SK-N-SH (cell line): Measurements from ENCODE around the gene ATXN7. TPM values are rescaled to one million over a fixed set of nuclear protein-coding genes. Genes with fewer than 3 reads are reported as not detected.

Experiments
- CTCF ChIA-PET: fragments of 300-600, 350-600 bp; formaldehyde crosslinking; extraction: SDS; loops from one replicate; lab custom pipeline; 2021; lab: Yijun Ruan, JAX
- POLR2A ChIA-PET: fragments of 350-600 bp; sonication (Branson Sonifier 250); formaldehyde crosslinking; extraction: SDS; loops from one replicate; lab custom pipeline; 2020; ENCODE audit warnings: antibody characterized with exemption, inconsistent platforms; lab: Yijun Ruan, JAX
- DNase-seq: peaks from one replicate; pipeline ENCODE4 v3.0.0; 2012
- H2AFZ ChIP-seq: fragments of 200-600 bp; sonication (generic); 2 replicates; pipeline ENCODE4 v1.8.1; 2016; ENCODE audit warnings: antibody characterized with exemption, mild to moderate bottlenecking, low read depth
- H3F3A ChIP-seq: fragments of 200-600 bp; sonication (generic); replicated peaks from 2 replicates; pipeline ENCODE3; 2016; ENCODE audit warnings: antibody characterized with exemption, mild to moderate bottlenecking; ENCODE audit not compliant: insufficient read depth
- H3K27ac ChIP-seq, 2 experiments: fragments of 200-500 bp in 1 of 2; fragments of 200-600 bp in 1 of 2; sonication (Bioruptor generic) in 1 of 2; sonication (generic), shearing (Covaris generic) in 1 of 2; 2 replicates each; pipeline versions ENCODE4 v1.5.1 to v1.6.1; 2014 to 2016; ENCODE audit warnings: low read depth in 2 of 2, inconsistent platforms in 1 of 2, low read length in 1 of 2, mild to moderate bottlenecking in 1 of 2, mixed read lengths in 1 of 2
- H3K27me3 ChIP-seq: fragments of 200-600 bp; sonication (generic), shearing (Covaris generic); 2 replicates; pipeline ENCODE4 v1.6.1; 2016; ENCODE audit warnings: mixed run types; ENCODE audit not compliant: insufficient read depth
- H3K36me3 ChIP-seq, 2 experiments: fragments of 200-500 bp in 1 of 2; fragments of 200-600 bp in 1 of 2; sonication (Bioruptor generic) in 1 of 2; sonication (generic) in 1 of 2; replicated peaks in 1 of 2; 2 replicates each; pipeline versions ENCODE3 to v1.5.1; 2014 to 2016; ENCODE audit warnings: low read length in 1 of 2, mild to moderate bottlenecking in 1 of 2; ENCODE audit not compliant: insufficient read depth in 2 of 2, control insufficient read depth in 1 of 2
- H3K4me1 ChIP-seq, 2 experiments: fragments of 200-500 bp in 1 of 2; fragments of 200-600 bp in 1 of 2; sonication (Bioruptor generic) in 1 of 2; sonication (generic), shearing (Covaris generic) in 1 of 2; 2 replicates each; pipeline versions ENCODE4 v1.5.1 to v1.6.1; 2014 to 2016; ENCODE audit warnings: low read depth in 1 of 2, low read length in 1 of 2, mixed run types in 1 of 2; ENCODE audit not compliant: insufficient read depth in 2 of 2, control insufficient read depth in 1 of 2
- H3K4me2 ChIP-seq: fragments of 200-600 bp; sonication (generic), shearing (Covaris generic); 2 replicates; pipeline ENCODE4 v1.6.1; 2017; ENCODE audit warnings: mixed run types
- H3K4me3 ChIP-seq, 2 experiments: fragments of 200-500 bp in 1 of 2; fragments of 200-600 bp in 1 of 2; sonication (Bioruptor generic) in 1 of 2; sonication (generic), shearing (Covaris generic) in 1 of 2; 2 replicates each; pipeline versions ENCODE4 v1.5.1 to v1.8.1; 2014 to 2016; ENCODE audit warnings: low read depth in 2 of 2, inconsistent platforms in 1 of 2, low read length in 1 of 2, mild to moderate bottlenecking in 1 of 2, mixed read lengths in 1 of 2, moderate library complexity in 1 of 2
- H3K79me2 ChIP-seq: fragments of 200-600 bp; sonication (generic); 2 replicates; pipeline ENCODE4 v1.8.1; 2017; ENCODE audit warnings: mild to moderate bottlenecking; ENCODE audit not compliant: insufficient read depth
- H3K9ac ChIP-seq: fragments of 200-600 bp; sonication (generic); 2 replicates; pipeline ENCODE4 v1.6.1; 2017; ENCODE audit warnings: mixed run types
- H3K9me2 ChIP-seq: fragments of 200-600 bp; sonication (generic); 2 replicates; pipeline ENCODE4 v1.6.1; 2017; ENCODE audit warnings: mixed run types
- H3K9me3 ChIP-seq: fragments of 200-600 bp; sonication (generic); 2 replicates; pipeline ENCODE4 v1.6.1; 2017; ENCODE audit warnings: mixed run types, mild to moderate bottlenecking, moderate library complexity
- H4K20me1 ChIP-seq: fragments of 200-600 bp; sonication (generic); 2 replicates; pipeline ENCODE4 v1.6.1; 2017; ENCODE audit warnings: mild to moderate bottlenecking, mixed run types; ENCODE audit not compliant: insufficient read depth
- CTCF ChIP-seq: fragments of 200-600 bp; sonication (generic); IDR thresholded peaks from 2 replicates; pipeline ENCODE4 v1.6.1; 2017; ENCODE audit warnings: antibody characterized with exemption, mild to moderate bottlenecking, moderate library complexity
- ELF1 ChIP-seq: IDR thresholded peaks from 2 replicates; pipeline ENCODE4 v1.4.0; 2012
- GABPA ChIP-seq: IDR thresholded peaks from 2 replicates; pipeline ENCODE4 v1.4.0; 2012; ENCODE audit warnings: low read depth, mild to moderate bottlenecking
- GATA2 ChIP-seq: sonication (generic); formaldehyde crosslinking; IDR thresholded peaks from 2 replicates; pipeline ENCODE4 v1.5.0; 2020; ENCODE audit warnings: mild to moderate bottlenecking, missing genetic modification reagents
- MAX ChIP-seq: IDR thresholded peaks from 2 replicates; pipeline ENCODE4 v1.4.0; 2012; ENCODE audit warnings: low read depth
- MEF2A ChIP-seq: IDR thresholded peaks from 2 replicates; pipeline ENCODE4 v1.4.0; 2012; ENCODE audit warnings: low read depth, borderline replicate concordance
- MXI1 ChIP-seq: IDR thresholded peaks from 2 replicates; pipeline ENCODE4 v1.6.1; 2012; ENCODE audit warnings: mild to moderate bottlenecking, low read depth, low read length, improper control_type of control experiment
- POLR2AphosphoS5 ChIP-seq: IDR thresholded peaks from 2 replicates; pipeline ENCODE4 v1.6.1; 2012; ENCODE audit warnings: low read depth, low read length
- RAD21 ChIP-seq: IDR thresholded peaks from 2 replicates; pipeline ENCODE4 v1.6.1; 2012; ENCODE audit warnings: mild to moderate bottlenecking, low read length
- REST ChIP-seq: IDR thresholded peaks from 2 replicates; pipeline ENCODE4 v1.6.1; 2012; ENCODE audit warnings: mild to moderate bottlenecking, low read depth, low read length, moderate library complexity
- RXRA ChIP-seq: IDR thresholded peaks from 2 replicates; pipeline ENCODE4 v1.4.0; 2012; ENCODE audit warnings: low read depth, mild to moderate bottlenecking, borderline replicate concordance
- SMC3 ChIP-seq: IDR thresholded peaks from 2 replicates; pipeline ENCODE4 v1.6.1; 2012; ENCODE audit warnings: low read depth, low read length, improper control_type of control experiment
- TAF1 ChIP-seq: IDR thresholded peaks from 2 replicates; pipeline ENCODE4 v1.6.1; 2012; ENCODE audit warnings: low read depth, mild to moderate bottlenecking, low read length, moderate library complexity, borderline replicate concordance
- TCF12 ChIP-seq: IDR thresholded peaks from 2 replicates; pipeline ENCODE4 v1.4.0; 2012
- USF2 ChIP-seq: fragments of 150-350 bp; IDR thresholded peaks from 2 replicates; pipeline ENCODE4 v1.6.1; 2017; ENCODE audit warnings: antibody characterized with exemption, low read length, low read depth, borderline replicate concordance
- ZBTB33 ChIP-seq: IDR thresholded peaks from 2 replicates; pipeline ENCODE4 v1.4.0; 2012; ENCODE audit warnings: low read depth, borderline replicate concordance
- WGBS: methylation state at CpG from one replicate; pipeline ENCODE4 v1.1.6; 2017; ENCODE audit warnings: low lambda C conversion rate; 5-methylcytosine and 5-hydroxymethylcytosine counted together
- polyA plus RNA-seq, 3 experiments: library from polyadenylated mRNA; depleted of rRNA; stranded (reverse); fragments of >200 nt; gene quantifications; 2 replicates each; pipeline ENCODE4 v1.2.3, GENCODE V29; 2012

The ATXN7 gene
- polyA plus RNA-seq, 1 of the 3 experiments (the other 2 are of a cell fraction): 6.2 TPM

GRCh38 chr3:63855333-63855940, 8.2 kb upstream of the ATXN7 start:
- POLR2A ChIA-PET: no interaction called here
- no peaks in the 10 kb centered on the region for H4K20me1 ChIP-seq
- no peak overlapping the region for H3K9ac ChIP-seq
- 82% methylated on average over 1 of the region's 1 CpG for WGBS
- H2AFZ ChIP-seq: no peak overlapping the region
- no peaks in the 10 kb centered on the region for H3F3A ChIP-seq
- H3K4me3 ChIP-seq: no peak overlapping the region
- H3K27me3 ChIP-seq: no peaks in the 10 kb centered on the region
- H3K27ac ChIP-seq: no peak overlapping the region
- H3K4me1 ChIP-seq: no peaks in the 10 kb centered on the region
- CTCF ChIA-PET: no interaction called here
- no peaks in the 10 kb centered on the region for H3K36me3 ChIP-seq
- H3K79me2 ChIP-seq: peaks cover 84% of the 10 kb centered on the region
- no peaks in the 10 kb centered on the region for H3K9me3 ChIP-seq
- no peak overlapping the region for H3K4me2 ChIP-seq
- DNase-seq: no peak
- no peak for TF ChIP-seq TCF12
- TF ChIP-seq POLR2AphosphoS5: no peak
- TF ChIP-seq RAD21: no peak
- no peak for TF ChIP-seq ELF1
- no peak for TF ChIP-seq MXI1
- no peak for TF ChIP-seq GABPA
- TF ChIP-seq MAX: no peak
- no peak for TF ChIP-seq SMC3
- no peak for TF ChIP-seq GATA2 (CRISPR knock-in tag)
- no peak for TF ChIP-seq TAF1
- H3K9me2 ChIP-seq: no peaks in the 10 kb centered on the region

GRCh38 chr3:63857311-63857710, 6.4 kb upstream of the ATXN7 start:
- no peak for DNase-seq
- ChIA-PET POLR2A (no interaction called here), CTCF (interaction anchor here (1.8 kb wide), 1 partner anchor 507 kb away, joined by 8 read pairs; no protein-coding TSS in a partner anchor)
- 89% methylated on average over 2 of the region's 2 CpGs for WGBS
- Histone ChIP-seq H3K4me2 (no peak overlapping the region), H3K4me1 (0 out of 4 replicates have a peak, but pooled peaks cover 0 to 5% of the 10 kb centered on the region in 2 experiments), H3F3A (no peaks in the 10 kb centered on the region), H3K27me3 (no peaks in the 10 kb centered on the region), H2AFZ (no peak overlapping the region), H3K9ac (no peak overlapping the region), H3K4me3 (no peak overlapping the region), H4K20me1 (no peaks in the 10 kb centered on the region), H3K9me2 (no peaks in the 10 kb centered on the region), H3K79me2 (peaks cover 87% of the 10 kb centered on the region), H3K27ac (no peak overlapping the region), H3K36me3 (no peaks in the 10 kb centered on the region), H3K9me3 (no peaks in the 10 kb centered on the region)
- TF ChIP-seq POLR2AphosphoS5 (no peak), CTCF (no peak), REST (no peak), RXRA (no peak), ZBTB33 (no peak), MEF2A (no peak), USF2 (no peak)
